Ramos (cell line): ENCODE data around the gene PPFIA3.
"Not testable (repeated sequence)": the region's sequence is repeated elsewhere in the genome, so short reads cannot be mapped to it uniquely, and the experiment has no call there.

Source experiments
- in situ Hi-C: fragments of 300-500 bp; cut with MboI; formaldehyde crosslinking; loops from one replicate; pipeline ENCODE4 v1.14.3; 2022; ENCODE audit warnings: low sequenced_read_pairs; ENCODE audit not compliant: unreplicated experiment

Gene PPFIA3

GRCh38 chr19:49120868-49121267 is 1.5 kb downstream of the PPFIA3 start:
- in situ Hi-C loops, result no loop called here

GRCh38 chr19:49121841-49122240 is 2.5 kb downstream of the PPFIA3 start:
- in situ Hi-C loops, result not testable (repeated sequence)

- in situ Hi-C loops, result not testable (repeated sequence)
Measured at GRCh38 chr19:49123285-49123684, 3.9 kb downstream of the PPFIA3 start.

GRCh38 chr19:49125025-49125731 is 5.8 kb downstream of the PPFIA3 start:
- in situ Hi-C loops, result no loop called here

- in situ Hi-C loops, result no loop called here
Measured at GRCh38 chr19:49126575-49126974, 7.2 kb downstream of the PPFIA3 start.

GRCh38 chr19:49127225-49127624 is 7.9 kb downstream of the PPFIA3 start:
- in situ Hi-C loops, result not testable (repeated sequence)

- in situ Hi-C loops, result no loop called here
Measured at GRCh38 chr19:49127674-49128544, 8.6 kb downstream of the PPFIA3 start.

- in situ Hi-C loops, result no loop called here
Measured at GRCh38 chr19:49128545-49129237, 9.3 kb downstream of the PPFIA3 start.

- in situ Hi-C loops, result no loop called here
Measured at GRCh38 chr19:49129238-49129583, 9.9 kb downstream of the PPFIA3 start.

- in situ Hi-C loops, result no loop called here
Measured at GRCh38 chr19:49130325-49130724, 11.0 kb downstream of the PPFIA3 start.

- in situ Hi-C loops, result no loop called here
Measured at GRCh38 chr19:49132974-49133609, 13.7 kb downstream of the PPFIA3 start.

GRCh38 chr19:49133621-49134454 is 14.5 kb downstream of the PPFIA3 start:
- in situ Hi-C loops, result no loop called here

- in situ Hi-C loops, result no loop called here
Measured at GRCh38 chr19:49135686-49136085, 16.3 kb downstream of the PPFIA3 start.

GRCh38 chr19:49136771-49137171 is 17.4 kb downstream of the PPFIA3 start:
- in situ Hi-C loops, result no loop called here

GRCh38 chr19:49140951-49141350 is 21.6 kb downstream of the PPFIA3 start:
- in situ Hi-C loops, result no loop called here

- in situ Hi-C loops, result no loop called here
Measured at GRCh38 chr19:49141352-49141751, 22.0 kb downstream of the PPFIA3 start.

GRCh38 chr19:49142866-49143335 is 23.6 kb downstream of the PPFIA3 start:
- in situ Hi-C loops, result no loop called here

- in situ Hi-C loops, result no loop called here
Measured at GRCh38 chr19:49145573-49146407, 26.4 kb downstream of the PPFIA3 start.

- in situ Hi-C loops, result not testable (repeated sequence)
Measured at GRCh38 chr19:49146408-49146770, 27.0 kb downstream of the PPFIA3 start.
